NCI-H2107 treated with DMSO at 0.1 percent for 48 hours (cell line): ENCODE measurements around the gene TMEM184A.

Experiments used
- DNase-seq: peaks from one replicate; lab custom pipeline; 2025; ENCODE audit not compliant: unreplicated experiment; lab: John Stamatoyannopoulos, UW

Gene TMEM184A

GRCh38 chr7:1540776-1541271 lies 15.2 kb downstream of the TMEM184A start:
- no peak for DNase-seq

- DNase-seq = no peak
Measured at GRCh38 chr7:1539882-1540775, 15.9 kb downstream of the TMEM184A start.

GRCh38 chr7:1539181-1539881 lies 16.7 kb downstream of the TMEM184A start:
- DNase-seq = no peak

GRCh38 chr7:1538544-1539180 lies 17.3 kb downstream of the TMEM184A start:
- no peak for DNase-seq

- DNase-seq = no peak
Measured at GRCh38 chr7:1537535-1538412, 18.2 kb downstream of the TMEM184A start.

GRCh38 chr7:1536743-1537534 lies 19.1 kb downstream of the TMEM184A start:
- DNase-seq = no peak

GRCh38 chr7:1536455-1536742 lies 19.6 kb downstream of the TMEM184A start:
- DNase-seq = no peak

- no peak for DNase-seq
Measured at GRCh38 chr7:1535701-1536454, 20.1 kb downstream of the TMEM184A start.

- DNase-seq = no peak
Measured at GRCh38 chr7:1535100-1535458, 20.9 kb downstream of the TMEM184A start.

GRCh38 chr7:1534330-1535099 lies 21.5 kb downstream of the TMEM184A start:
- no peak for DNase-seq

- DNase-seq = no peak
Measured at GRCh38 chr7:1533547-1534329, 22.3 kb downstream of the TMEM184A start.

- no peak for DNase-seq
Measured at GRCh38 chr7:1533255-1533546, 22.8 kb downstream of the TMEM184A start.

GRCh38 chr7:1532456-1533254 lies 23.4 kb downstream of the TMEM184A start:
- DNase-seq = no peak

- DNase-seq = no peak
Measured at GRCh38 chr7:1531979-1532455, 24.0 kb downstream of the TMEM184A start.

GRCh38 chr7:1531263-1531978 lies 24.6 kb downstream of the TMEM184A start:
- DNase-seq = no peak

- DNase-seq = no peak
Measured at GRCh38 chr7:1530946-1531262, 25.1 kb downstream of the TMEM184A start.
